IMR-90 (cell line): ENCODE measurements around the gene GPR132. TPM values are rescaled to one million over a fixed set of nuclear protein-coding genes. Genes with fewer than 3 reads are reported as not detected.

ENCODE experiments used
- ATAC-seq: fragments of 200-7000 bp; cut with Tn5 transposase; 2 replicates; pipeline ENCODE4 v1.9.1; 2020; ENCODE audit warnings: low read depth, mild to moderate bottlenecking, moderate library complexity
- BruUV-seq: library from RNA; stranded (reverse); fragments of 400-500 nt; replicated peaks from 2 replicates; lab custom pipeline; 2021; lab: Mats Ljungman, UMichigan
- CTCF ChIA-PET: fragments of 300-600 bp; formaldehyde crosslinking; extraction: SDS; loops from one replicate; lab custom pipeline; 2021; ENCODE audit warnings: antibody characterized with exemption; lab: Yijun Ruan, JAX
- POLR2A ChIA-PET: fragments of 300-600 bp; sonication (Branson Sonifier 250); formaldehyde crosslinking; loops from one replicate; lab custom pipeline; 2022; ENCODE audit warnings: antibody characterized with exemption; ENCODE audit not compliant: unreplicated experiment; lab: Charles Lee
- DNase-seq: peaks from one replicate; pipeline ENCODE4 v3.0.0; 2013
- H2AFZ ChIP-seq: replicated peaks from 2 replicates; pipeline ENCODE3; 2013; ENCODE audit warnings: low read length, mild to moderate bottlenecking; ENCODE audit not compliant: poor library complexity
- H2AK5ac ChIP-seq: 2 replicates; pipeline ENCODE4 v1.6.1; 2013; ENCODE audit warnings: low read depth, low read length, inconsistent platforms
- H2AK9ac ChIP-seq: replicated peaks from 2 replicates; pipeline ENCODE3; 2013; ENCODE audit warnings: mild to moderate bottlenecking, low read depth, low read length, moderate library complexity; ENCODE audit not compliant: poor library complexity
- H2BK120ac ChIP-seq: 2 replicates; pipeline ENCODE4 v1.6.1; 2013; ENCODE audit warnings: low read depth, low read length, inconsistent platforms
- H2BK15ac ChIP-seq: 3 replicates; pipeline ENCODE4 v1.6.1; 2013; ENCODE audit warnings: low read depth, low read length, inconsistent platforms
- H2BK20ac ChIP-seq: 2 replicates; pipeline ENCODE4 v1.6.1; 2013; ENCODE audit warnings: low read depth, mild to moderate bottlenecking, inconsistent platforms, low read length, moderate library complexity
- H2BK5ac ChIP-seq: 2 replicates; pipeline ENCODE4 v1.6.1; 2013; ENCODE audit warnings: mild to moderate bottlenecking, low read depth, low read length, inconsistent platforms; ENCODE audit not compliant: poor library complexity, severe bottlenecking
- H3K14ac ChIP-seq: replicated peaks from 2 replicates; pipeline ENCODE4 v1.6.1; 2013; ENCODE audit warnings: low read depth, low read length, inconsistent platforms
- H3K18ac ChIP-seq: 2 replicates; pipeline ENCODE4 v1.6.1; 2013; ENCODE audit warnings: low read depth, low read length, control low read depth
- H3K23ac ChIP-seq: 2 replicates; pipeline ENCODE4 v1.6.1; 2013; ENCODE audit warnings: low read depth, low read length, inconsistent platforms
- H3K27ac ChIP-seq: 2 replicates; pipeline ENCODE4 v1.5.1; 2013; ENCODE audit warnings: mild to moderate bottlenecking, control low read depth, low read length; ENCODE audit not compliant: insufficient read depth
- H3K27me3 ChIP-seq: 2 replicates; pipeline ENCODE4 v1.6.1; 2013; ENCODE audit warnings: low read length; ENCODE audit not compliant: control insufficient read depth, insufficient read depth
- H3K36me3 ChIP-seq: 2 replicates; pipeline ENCODE4 v1.6.1; 2013; ENCODE audit warnings: low read length, mixed read lengths; ENCODE audit not compliant: control insufficient read depth, insufficient read depth
- H3K4ac ChIP-seq: 2 replicates; pipeline ENCODE4 v1.6.1; 2013; ENCODE audit warnings: low read depth, low read length, inconsistent platforms
- H3K4me1 ChIP-seq: 2 replicates; pipeline ENCODE4 v1.6.1; 2013; ENCODE audit warnings: low read length, mixed read lengths; ENCODE audit not compliant: control insufficient read depth, insufficient read depth
- H3K4me2 ChIP-seq: 2 replicates; pipeline ENCODE4 v1.6.1; 2013; ENCODE audit warnings: low read depth, mild to moderate bottlenecking, control low read depth, low read length, moderate library complexity
- H3K4me3 ChIP-seq: 2 replicates; pipeline ENCODE4 v1.5.1; 2013; ENCODE audit warnings: low read depth, mild to moderate bottlenecking, control low read depth, low read length, moderate library complexity; ENCODE audit not compliant: insufficient read depth
- H3K56ac ChIP-seq: 2 replicates; pipeline ENCODE4 v1.6.1; 2013; ENCODE audit warnings: low read length, inconsistent platforms; ENCODE audit not compliant: insufficient read depth; ENCODE audit errors: extremely low read depth
- H3K79me1 ChIP-seq, 2 experiments: 2 replicates each; pipeline ENCODE4 v1.6.1; 2013; ENCODE audit warnings: low read length in 2 of 2, inconsistent platforms in 1 of 2, low read depth in 1 of 2
- H3K9ac ChIP-seq: 2 replicates; pipeline ENCODE4 v1.6.1; 2013; ENCODE audit warnings: low read depth, low read length, control low read depth
- H3K9me1 ChIP-seq: 2 replicates; pipeline ENCODE4 v1.6.1; 2013; ENCODE audit warnings: low read length, inconsistent platforms; ENCODE audit not compliant: insufficient read depth
- H3K9me3 ChIP-seq: 2 replicates; pipeline ENCODE4 v1.6.1; 2013; ENCODE audit warnings: low read length; ENCODE audit not compliant: control insufficient read depth, insufficient read depth
- H4K20me1 ChIP-seq: 2 replicates; pipeline ENCODE4 v1.6.1; 2013; ENCODE audit warnings: low read length, inconsistent platforms; ENCODE audit not compliant: insufficient read depth
- H4K5ac ChIP-seq: 2 replicates; pipeline ENCODE4 v1.6.1; 2013; ENCODE audit warnings: mild to moderate bottlenecking, low read depth, low read length, control low read depth
- H4K8ac ChIP-seq, 2 experiments: 2 replicates each; pipeline ENCODE4 v1.6.1; 2013; ENCODE audit warnings: low read depth in 2 of 2, low read length in 2 of 2, control low read depth in 1 of 2, inconsistent platforms in 1 of 2
- H4K91ac ChIP-seq: 2 replicates; pipeline ENCODE4 v1.6.1; 2013; ENCODE audit warnings: low read depth, low read length, inconsistent platforms; ENCODE audit not compliant: insufficient read depth
- BHLHE40 ChIP-seq: fragments of 150-350 bp; IDR thresholded peaks from 2 replicates; pipeline ENCODE4 v1.6.1; 2016; ENCODE audit warnings: mild to moderate bottlenecking, low read depth, low read length
- CEBPB ChIP-seq: IDR thresholded peaks from 2 replicates; pipeline ENCODE4 v1.6.1; 2012; ENCODE audit warnings: low read depth, low read length, improper control_type of control experiment
- CHD1 ChIP-seq: IDR thresholded peaks from 2 replicates; pipeline ENCODE4 v1.6.1; 2012; ENCODE audit warnings: low read depth, low read length, improper control_type of control experiment
- CTCF ChIP-seq: conservative IDR thresholded peaks from 2 replicates; pipeline ENCODE4 v1.5.1; 2012; ENCODE audit warnings: mild to moderate bottlenecking, low read depth, low read length, improper control_type of control experiment
- FOS ChIP-seq: fragments of 150-350 bp; IDR thresholded peaks from 2 replicates; pipeline ENCODE4 v1.6.1; 2016; ENCODE audit warnings: low read depth, low read length
- MAFK ChIP-seq: IDR thresholded peaks from 2 replicates; pipeline ENCODE4 v1.6.1; 2012; ENCODE audit warnings: low read depth, low read length, improper control_type of control experiment
- MAZ ChIP-seq: IDR thresholded peaks from 2 replicates; pipeline ENCODE4 v1.6.1; 2012; ENCODE audit warnings: low read depth, mild to moderate bottlenecking, low read length, improper control_type of control experiment, moderate library complexity, borderline replicate concordance
- MXI1 ChIP-seq: IDR thresholded peaks from 2 replicates; pipeline ENCODE4 v1.6.1; 2012; ENCODE audit warnings: low read depth, mild to moderate bottlenecking, low read length, moderate library complexity, borderline replicate concordance
- NFE2L2 ChIP-seq: fragments of 150-350 bp; IDR thresholded peaks from 2 replicates; pipeline ENCODE4 v1.6.1; 2016; ENCODE audit warnings: low read depth, mild to moderate bottlenecking, low read length
- POLR2A ChIP-seq: IDR thresholded peaks from 2 replicates; pipeline ENCODE4 v1.6.1; 2012; ENCODE audit warnings: mild to moderate bottlenecking, low read depth, low read length
- RAD21 ChIP-seq: IDR thresholded peaks from 2 replicates; pipeline ENCODE4 v1.6.1; 2012; ENCODE audit warnings: low read length, improper control_type of control experiment
- RCOR1 ChIP-seq: IDR thresholded peaks from 2 replicates; pipeline ENCODE4 v1.6.1; 2012; ENCODE audit warnings: mild to moderate bottlenecking, low read length, improper control_type of control experiment; ENCODE audit not compliant: insufficient replicate concordance
- SMC3 ChIP-seq: fragments of 150-350 bp; IDR thresholded peaks from 2 replicates; pipeline ENCODE4 v1.6.1; 2016; ENCODE audit warnings: low read depth, mild to moderate bottlenecking, antibody characterized with exemption, low read length, moderate library complexity
- USF2 ChIP-seq: fragments of 150-350 bp; IDR thresholded peaks from 2 replicates; pipeline ENCODE4 v1.6.1; 2017; ENCODE audit warnings: mild to moderate bottlenecking, antibody characterized with exemption, low read length, low read depth
- WGBS, 2 experiments: methylation state at CpG; one replicate each; pipeline versions ENCODE4 v1.1.5 to v1.1.7; 2013; ENCODE audit warnings: missing lambda C conversion rate in 2 of 2; ENCODE audit not compliant: insufficient read length in 1 of 2; ENCODE audit errors: extremely low coverage in 2 of 2; 5-methylcytosine and 5-hydroxymethylcytosine counted together
- dilution Hi-C: fragments of 300-500 bp; cut with HindIII; formaldehyde crosslinking; loops from one replicate; pipeline ENCODE4 v1.14.3; 2018; ENCODE audit warnings: low sequenced_read_pairs; ENCODE audit not compliant: unreplicated experiment
- in situ Hi-C: fragments of 300-500 bp; cut with MboI; formaldehyde crosslinking; loops from 3 replicates; pipeline ENCODE4 v1.14.3; 2019; ENCODE audit warnings: low sequenced_read_pairs, inconsistent platforms, mixed read lengths
- intact Hi-C: fragments of 100-400 bp; cut with micrococcal nuclease; formaldehyde crosslinking; loops from 2 replicates; pipeline ENCODE4 v1.10.0; 2022
- polyA plus RNA-seq, 3 experiments: library from polyadenylated mRNA; depleted of rRNA; stranded (reverse); fragments of >200 nt; gene quantifications; 2 replicates each; pipeline ENCODE4 v1.2.3, GENCODE V29; 2012; ENCODE audit warnings: low replicate concordance in 1 of 3
- total RNA-seq: library from RNA; depleted of rRNA; stranded (reverse); fragments of >200 nt; gene quantifications from 2 replicates; pipeline ENCODE4 v1.2.3, GENCODE V29; 2012

Gene GPR132
- total and polyA plus RNA-seq, 2 of the 4 experiments (the other 2 are of a cell fraction) = under 0.01 to 0.10 TPM

- peak overlapping the region; percentile 57 for H2AFZ ChIP-seq
- dilution Hi-C loops = no loop called here
- no peak overlapping the region for H3K23ac ChIP-seq
- peaks cover 36% of the 10 kb centered on the region for H3K4me1 ChIP-seq
- H2BK20ac ChIP-seq = no peak overlapping the region
- H2AK9ac ChIP-seq = peak overlapping the region; percentile 94
- DNase-seq (no peak), ATAC-seq (no peak)
- H3K27me3 ChIP-seq = no peaks in the 10 kb centered on the region
- H3K4me3 ChIP-seq = no peak overlapping the region
- no TSS peak for BruUV-seq
- H2BK15ac ChIP-seq = no peak overlapping the region
- peaks cover 20% of the 10 kb centered on the region for H3K9me1 ChIP-seq
- 0 out of 2 replicates have a peak, but pooled peaks cover 3% of the 10 kb centered on the region for H4K20me1 ChIP-seq
- H3K9me3 ChIP-seq = no peaks in the 10 kb centered on the region
- peaks cover 0 to 46% of the 10 kb centered on the region in 2 experiments; a peak in 3 of 4 replicates for H3K79me1 ChIP-seq
- H3K36me3 ChIP-seq = no peaks in the 10 kb centered on the region
- H4K8ac ChIP-seq = no peak overlapping the region
- no peak overlapping the region for H3K14ac ChIP-seq
- no peak overlapping the region for H2AK5ac ChIP-seq
- H3K18ac ChIP-seq = no peak overlapping the region
- no peak overlapping the region for H3K56ac ChIP-seq
- WGBS, 2 experiments = 100% methylated on average over 1 of the region's 15 CpGs; no CpG with 5 or more reads in 1 of the 2 experiments
- intact Hi-C loops = loop anchor here (1.0 to 5.0 kb wide), 3 partner anchors 92 to 191 kb away; partner anchors contain the start of gene NUDT14
- H3K27ac ChIP-seq = no peak overlapping the region
- H4K91ac ChIP-seq = no peak overlapping the region
- no peak overlapping the region for H4K5ac ChIP-seq
- in situ Hi-C loops = loop anchor here (10.0 kb wide), 1 partner anchor 265 kb away; no protein-coding TSS in a partner anchor
- ChIA-PET CTCF (interaction anchor here (0.6 to 1.3 kb wide), 5 partner anchors 12 to 231 kb away, joined by 3 to 5 read pairs (median 3); no protein-coding TSS in a partner anchor), POLR2A (no interaction called here)
- H3K4ac ChIP-seq = peak overlapping the region; percentile 17; the same call in 1 of the 2 replicates
- H2BK5ac ChIP-seq = no peak overlapping the region
- no peak overlapping the region for H3K4me2 ChIP-seq
- H3K9ac ChIP-seq = no peak overlapping the region
- no peak overlapping the region for H2BK120ac ChIP-seq
- no peak for TF ChIP-seq FOS
- TF ChIP-seq MAFK = no peak
- TF ChIP-seq USF2 = no peak
- TF ChIP-seq NFE2L2 = no peak
- no peak for TF ChIP-seq CEBPB
- TF ChIP-seq POLR2A = no peak
- no peak for TF ChIP-seq SMC3
- TF ChIP-seq MAZ = no peak
- TF ChIP-seq RCOR1 = no peak
- TF ChIP-seq RAD21 = no peak
- no peak for TF ChIP-seq CHD1
- TF ChIP-seq BHLHE40 = no peak
- no peak for TF ChIP-seq CTCF
- no peak for TF ChIP-seq MXI1
Measured at GRCh38 chr14:105089746-105090492, 24.7 kb upstream of the GPR132 start.
